Caco-2 (cell line): Measurements from ENCODE around the gene C20orf96. TPM values are rescaled to one million over a fixed set of nuclear protein-coding genes. Genes with fewer than 3 reads are reported as not detected.

Experiments used
- BruUV-seq: library from RNA; stranded (reverse); fragments of 400-500 nt; replicated peaks from 2 replicates; lab custom pipeline; 2021; lab: Mats Ljungman, UMichigan
- CTCF ChIA-PET: fragments of 300-600 bp; sonication (Branson Sonifier 250); formaldehyde crosslinking; loops from one replicate; lab custom pipeline; 2022; ENCODE audit warnings: antibody characterized with exemption; lab: Charles Lee
- POLR2A ChIA-PET: fragments of 300-600 bp; sonication (Branson Sonifier 250); formaldehyde crosslinking; loops from one replicate; lab custom pipeline; 2022; ENCODE audit warnings: antibody characterized with exemption; lab: Charles Lee
- DNase-seq, 2 experiments: peaks; one replicate each; pipeline versions ENCODE4 v3.0.0 to v3.0.0-alpha.2; 2020 to 2022
- H3K27me3 ChIP-seq: replicated peaks from 2 replicates; pipeline ENCODE4 v1.6.0; 2011; ENCODE audit warnings: low read length; ENCODE audit not compliant: control insufficient read depth, insufficient read depth
- H3K36me3 ChIP-seq: 2 replicates; pipeline ENCODE4 v1.5.1; 2011; ENCODE audit warnings: low read length; ENCODE audit not compliant: control insufficient read depth, insufficient read depth
- H3K4me1 ChIP-seq: fragments of 250-450 bp; sonication (Bioruptor Pico); 2 replicates; pipeline ENCODE4 v1.5.1; 2020; ENCODE audit warnings: mild to moderate bottlenecking
- H3K4me3 ChIP-seq: 2 replicates; pipeline ENCODE4 v1.5.1; 2011; ENCODE audit warnings: low read depth, mild to moderate bottlenecking, control low read depth, low read length
- H3K9me3 ChIP-seq: fragments of 250-450 bp; sonication (Bioruptor Pico); 2 replicates; pipeline ENCODE4 v1.5.1; 2020; ENCODE audit warnings: mild to moderate bottlenecking, moderate library complexity
- H3K27ac Mint-ChIP-seq: one replicate; pipeline ENCODE4 v1.8.0; 2022; ENCODE audit warnings: mixed read lengths; ENCODE audit not compliant: unreplicated experiment
- H3K27me3 Mint-ChIP-seq: one replicate; pipeline ENCODE4 v1.8.0; 2022; ENCODE audit warnings: mixed read lengths; ENCODE audit not compliant: insufficient read depth, unreplicated experiment
- H3K36me3 Mint-ChIP-seq: one replicate; pipeline ENCODE4 v1.8.0; 2022; ENCODE audit warnings: mild to moderate bottlenecking, mixed read lengths; ENCODE audit not compliant: insufficient read depth, unreplicated experiment
- H3K4me1 Mint-ChIP-seq: one replicate; pipeline ENCODE4 v1.8.0; 2022; ENCODE audit warnings: low read depth, mixed read lengths; ENCODE audit not compliant: unreplicated experiment
- H3K4me3 Mint-ChIP-seq: one replicate; pipeline ENCODE4 v1.8.0; 2022; ENCODE audit warnings: mild to moderate bottlenecking, moderate library complexity, mixed read lengths; ENCODE audit not compliant: unreplicated experiment
- H3K9me3 Mint-ChIP-seq: one replicate; pipeline ENCODE4 v1.8.0; 2022; ENCODE audit warnings: mixed read lengths; ENCODE audit not compliant: unreplicated experiment
- CTCF ChIP-seq, 2 experiments: fragments of 200-600 bp in 1 of 2; IDR thresholded peaks; 1 replicate in 1 of 2; 2 replicates in 1 of 2; pipeline versions ENCODE4 v1.5.1 to v1.8.0; 2011 to 2022; ENCODE audit warnings: antibody characterized with exemption in 1 of 2, control low read depth in 1 of 2, inconsistent platforms in 1 of 2, low read depth in 1 of 2, low read length in 1 of 2, mild to moderate bottlenecking in 1 of 2, moderate library complexity in 1 of 2; ENCODE audit not compliant: insufficient read depth in 1 of 2, severe bottlenecking in 1 of 2, unreplicated experiment in 1 of 2
- intact Hi-C: fragments of 100-400 bp; cut with micrococcal nuclease; formaldehyde crosslinking; loops from one replicate; pipeline ENCODE4 v1.10.0; 2022; ENCODE audit not compliant: unreplicated experiment
- total RNA-seq: library from RNA; stranded (reverse); gene quantifications from 2 replicates; pipeline ENCODE4 v1.2.3, GENCODE V29; 2022

The C20orf96 gene
- total RNA-seq, 1 experiment from 2014 or later, result 11.5 TPM

DNA sequence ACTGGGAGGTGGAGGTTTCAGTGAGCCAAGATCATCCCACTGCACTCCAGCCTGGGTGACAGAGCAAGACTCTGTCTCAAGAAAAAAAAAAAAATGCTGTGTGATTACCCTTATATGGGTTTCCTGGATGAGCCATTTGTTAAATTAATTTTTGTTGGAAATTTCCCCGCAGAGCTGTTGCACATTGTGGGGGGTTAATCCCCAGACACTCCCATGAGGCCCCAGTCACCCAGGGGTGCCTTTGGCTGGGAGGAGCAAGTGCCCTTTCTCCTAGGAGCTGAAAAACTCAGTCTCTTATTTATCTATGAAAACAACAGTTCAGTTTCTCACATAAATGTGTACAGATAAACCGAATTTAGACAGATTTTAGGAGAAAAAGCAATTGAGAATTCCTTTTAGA lies 37.7 kb downstream of the C20orf96 start:
- CTCF ChIA-PET, result interaction anchor here (0.8 kb wide), 1 partner anchor 13 kb away, joined by 3 read pairs; no protein-coding TSS in a partner anchor
- intact Hi-C loops, result no loop called here
- BruUV-seq, result no TSS peak
- TF ChIP-seq CTCF (IDR thresholded peaks at IDR 0.05; ENCODE audit: insufficient read depth in 1 of 2, low read depth in 1 of 2, low read length in 1 of 2, severe bottlenecking in 1 of 2, unreplicated experiment in 1 of 2), result no peak
- Histone ChIP-seq H3K27me3 (no peaks in the 10 kb centered on the region), H3K36me3 (no peaks in the 10 kb centered on the region), H3K4me1 (peaks cover 16% of the 10 kb centered on the region), H3K4me3 (no peak overlapping the region), H3K9me3 (peaks cover 34% of the 10 kb centered on the region)
- Mint-ChIP-seq H3K9me3 (peaks cover 23% of the 10 kb centered on the region), H3K4me3 (no peak overlapping the region), H3K4me1 (no peaks in the 10 kb centered on the region), H3K27me3 (no peaks in the 10 kb centered on the region), H3K36me3 (no peaks in the 10 kb centered on the region), H3K27ac (peak overlapping the region; percentile 53)
- DNase-seq, result no peak
- POLR2A ChIA-PET, result no interaction called here

GRCh38 chr20:251354-251753 lies 39.2 kb downstream of the C20orf96 start:
- peaks cover 37% of the 10 kb centered on the region for H3K9me3 Mint-ChIP-seq
- TF ChIP-seq CTCF (IDR thresholded peaks at IDR 0.05; ENCODE audit: insufficient read depth in 1 of 2, low read depth in 1 of 2, low read length in 1 of 2, severe bottlenecking in 1 of 2, unreplicated experiment in 1 of 2), result no peak
- H3K36me3 ChIP-seq, result no peaks in the 10 kb centered on the region
- H3K27me3 ChIP-seq, result no peaks in the 10 kb centered on the region
- BruUV-seq, result no TSS peak
- H3K4me3 ChIP-seq, result no peak overlapping the region
- peak in 1 of 2 experiments; percentile 13 for DNase-seq
- no peak overlapping the region for H3K27ac Mint-ChIP-seq
- no peaks in the 10 kb centered on the region for H3K27me3 Mint-ChIP-seq
- peaks cover 16% of the 10 kb centered on the region for H3K4me1 ChIP-seq
- intact Hi-C loops, result no loop called here
- no peak overlapping the region for H3K4me3 Mint-ChIP-seq
- peaks cover 5% of the 10 kb centered on the region for H3K36me3 Mint-ChIP-seq
- no peaks in the 10 kb centered on the region for H3K4me1 Mint-ChIP-seq
- ChIA-PET CTCF (no interaction called here), POLR2A (no interaction called here)
- H3K9me3 ChIP-seq, result peaks cover 43% of the 10 kb centered on the region

- Histone ChIP-seq H3K4me1 (no peaks in the 10 kb centered on the region), H3K4me3 (no peak overlapping the region), H3K27me3 (no peaks in the 10 kb centered on the region), H3K9me3 (peaks cover 10% of the 10 kb centered on the region), H3K36me3 (no peaks in the 10 kb centered on the region)
- Mint-ChIP-seq H3K4me3 (no peak overlapping the region), H3K27me3 (peaks cover 11% of the 10 kb centered on the region), H3K9me3 (peaks cover 24% of the 10 kb centered on the region), H3K4me1 (no peaks in the 10 kb centered on the region), H3K36me3 (peaks cover 5% of the 10 kb centered on the region), H3K27ac (no peak overlapping the region)
- intact Hi-C loops, result no loop called here
- no TSS peak for BruUV-seq
- CTCF ChIA-PET, result no interaction called here
- no peak for TF ChIP-seq CTCF (IDR thresholded peaks at IDR 0.05; ENCODE audit: insufficient read depth in 1 of 2, low read depth in 1 of 2, low read length in 1 of 2, severe bottlenecking in 1 of 2, unreplicated experiment in 1 of 2)
- DNase-seq, result no peak
- POLR2A ChIA-PET, result no interaction called here
Observed at GRCh38 chr20:242905-243304, 47.6 kb downstream of the C20orf96 start.
